ENCODE data around the gene HOOK2.
"Not testable (repeated sequence)": the region's sequence is repeated elsewhere in the genome, so short reads cannot be mapped to it uniquely, and the experiment has no call there.

HOOK2 gene

DNA sequence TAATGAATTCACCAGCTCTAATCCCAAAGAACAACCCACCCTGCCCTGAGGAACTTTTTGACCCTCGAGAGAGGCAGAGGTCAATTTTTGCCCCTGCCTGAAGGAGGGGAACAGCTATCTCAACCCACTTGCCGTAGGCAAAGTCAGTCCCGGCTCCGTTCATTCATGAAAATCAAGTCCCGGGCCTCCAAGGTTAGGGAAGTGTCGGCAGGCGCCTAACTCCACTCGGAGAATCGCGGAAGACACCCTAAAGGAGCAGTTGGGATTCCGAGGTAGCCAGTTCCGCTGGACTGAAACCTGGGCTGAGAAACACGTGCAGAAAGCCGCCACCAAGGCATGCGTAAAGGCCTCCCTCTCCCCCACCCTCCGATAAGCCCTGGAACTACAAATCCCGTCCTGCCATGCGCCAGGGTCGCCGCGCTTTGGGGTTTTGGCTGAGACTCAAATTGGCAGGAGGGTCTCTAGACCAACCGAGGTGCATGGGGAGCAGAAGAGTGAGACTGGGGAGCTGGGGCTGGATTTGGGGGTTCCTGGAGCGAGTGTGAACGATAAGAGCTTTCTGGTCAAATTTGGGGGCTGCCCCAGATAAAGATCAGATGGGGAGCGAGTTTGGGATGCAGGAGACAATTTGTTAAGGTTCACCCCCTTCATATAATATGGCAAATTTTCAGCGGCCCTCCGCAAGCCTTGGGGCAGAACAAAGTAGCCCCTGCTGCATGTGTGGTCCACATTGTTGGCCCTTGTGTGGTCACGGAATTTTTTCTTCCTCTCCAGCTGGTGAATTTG is 51.5 kb downstream of the HOOK2 start, which contains the start of gene TNPO2:
TNPO2 (minus strand) TSS at position 292 of the 786 bp plus-strand sequence. CDS start 2,955 bp downstream, outside the sequence.
- Histone ChIP-seq H3K4me3 (ENCODE audit: low read length) (peak within 1 kb of the TSS; percentile 79), H3K36me3 (ENCODE audit: insufficient read depth, low read length) (peaks cover 8% of the 10 kb centered on the region), H3K9me3 (ENCODE audit: low read length) (no peaks in the 10 kb centered on the region), H3K4me1 (ENCODE audit: insufficient read depth, low read length) (peaks cover 17% of the 10 kb centered on the region), H3K27me3 (ENCODE audit: insufficient read depth, low read length) (no peaks in the 10 kb centered on the region), H2AFZ (ENCODE audit: low read depth, low read length) (peak within 1 kb of the TSS; percentile 47)

DNA sequence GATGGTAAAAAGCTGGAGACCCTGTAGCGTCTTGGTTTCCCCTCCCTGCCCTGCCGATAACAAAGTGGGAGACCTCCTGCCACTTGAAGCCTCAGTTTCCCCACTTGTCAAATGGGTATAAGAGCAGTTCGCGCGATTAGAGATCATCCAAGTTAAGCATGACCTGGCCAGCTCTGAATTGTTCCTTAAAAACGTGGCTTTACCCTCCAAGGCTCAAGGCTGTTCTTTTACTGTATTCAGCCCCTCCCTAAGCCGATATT is 52.0 kb downstream of the HOOK2 start:
- Histone ChIP-seq H3K36me3 (ENCODE audit: insufficient read depth, low read length) (peaks cover 11% of the 10 kb centered on the region), H3K4me1 (ENCODE audit: insufficient read depth, low read length) (peaks cover 17% of the 10 kb centered on the region), H2AFZ (ENCODE audit: low read depth, low read length) (no peak overlapping the region), H3K4me3 (ENCODE audit: low read length) (peak overlapping the region; percentile 79), H3K27me3 (ENCODE audit: insufficient read depth, low read length) (no peaks in the 10 kb centered on the region), H3K9me3 (ENCODE audit: low read length) (no peaks in the 10 kb centered on the region)

DNA sequence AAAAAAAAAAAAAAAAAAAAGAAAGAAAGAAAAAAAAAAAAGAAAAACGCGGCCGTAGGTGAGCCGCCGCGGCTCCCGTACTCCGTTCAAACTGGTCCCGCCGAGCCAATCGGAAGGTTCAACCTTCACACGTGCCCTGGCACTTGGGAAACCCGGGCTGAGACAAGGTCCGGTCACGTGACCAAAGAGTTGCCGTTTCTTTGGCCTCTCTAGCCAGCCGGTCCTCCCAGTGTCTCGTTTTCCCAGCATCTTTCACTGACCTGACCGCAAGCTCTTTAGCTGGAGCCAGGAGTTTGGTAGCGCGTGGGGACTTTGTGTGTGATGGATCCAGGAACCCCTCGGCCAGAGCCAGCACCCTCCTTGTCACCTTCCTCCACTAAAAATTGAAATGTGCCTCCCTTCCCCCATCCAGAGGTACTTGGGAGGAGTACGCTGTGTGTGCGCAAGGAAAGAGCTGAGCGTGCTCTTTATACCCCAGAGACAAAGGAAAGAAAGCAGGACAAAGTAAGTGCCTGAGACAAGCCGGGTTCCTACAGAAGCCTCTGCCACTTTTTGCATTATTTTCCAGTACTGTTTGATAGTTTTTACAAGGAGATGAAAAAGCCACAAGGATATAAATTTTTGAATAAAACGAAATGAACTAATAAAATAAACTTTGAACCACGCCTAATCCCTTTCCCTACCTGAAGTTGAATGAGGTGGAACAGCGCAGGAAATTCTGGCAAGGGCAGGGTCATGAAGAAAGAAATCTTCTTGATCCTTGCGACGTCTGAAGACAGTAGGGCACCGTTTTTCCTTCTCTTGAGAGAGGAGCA is 52.6 kb downstream of the HOOK2 start:
- H3K36me3 ChIP-seq (ENCODE audit: insufficient read depth, low read length) = peaks cover 12% of the 10 kb centered on the region
- H3K4me3 ChIP-seq (ENCODE audit: low read length) = peak overlapping the region; percentile 79
- no peaks in the 10 kb centered on the region for H3K27me3 ChIP-seq (ENCODE audit: insufficient read depth, low read length)
- peaks cover 17% of the 10 kb centered on the region for H3K4me1 ChIP-seq (ENCODE audit: insufficient read depth, low read length)
- H2AFZ ChIP-seq (ENCODE audit: low read depth, low read length) = no peak overlapping the region
- H3K9me3 ChIP-seq (ENCODE audit: low read length) = no peaks in the 10 kb centered on the region

DNA sequence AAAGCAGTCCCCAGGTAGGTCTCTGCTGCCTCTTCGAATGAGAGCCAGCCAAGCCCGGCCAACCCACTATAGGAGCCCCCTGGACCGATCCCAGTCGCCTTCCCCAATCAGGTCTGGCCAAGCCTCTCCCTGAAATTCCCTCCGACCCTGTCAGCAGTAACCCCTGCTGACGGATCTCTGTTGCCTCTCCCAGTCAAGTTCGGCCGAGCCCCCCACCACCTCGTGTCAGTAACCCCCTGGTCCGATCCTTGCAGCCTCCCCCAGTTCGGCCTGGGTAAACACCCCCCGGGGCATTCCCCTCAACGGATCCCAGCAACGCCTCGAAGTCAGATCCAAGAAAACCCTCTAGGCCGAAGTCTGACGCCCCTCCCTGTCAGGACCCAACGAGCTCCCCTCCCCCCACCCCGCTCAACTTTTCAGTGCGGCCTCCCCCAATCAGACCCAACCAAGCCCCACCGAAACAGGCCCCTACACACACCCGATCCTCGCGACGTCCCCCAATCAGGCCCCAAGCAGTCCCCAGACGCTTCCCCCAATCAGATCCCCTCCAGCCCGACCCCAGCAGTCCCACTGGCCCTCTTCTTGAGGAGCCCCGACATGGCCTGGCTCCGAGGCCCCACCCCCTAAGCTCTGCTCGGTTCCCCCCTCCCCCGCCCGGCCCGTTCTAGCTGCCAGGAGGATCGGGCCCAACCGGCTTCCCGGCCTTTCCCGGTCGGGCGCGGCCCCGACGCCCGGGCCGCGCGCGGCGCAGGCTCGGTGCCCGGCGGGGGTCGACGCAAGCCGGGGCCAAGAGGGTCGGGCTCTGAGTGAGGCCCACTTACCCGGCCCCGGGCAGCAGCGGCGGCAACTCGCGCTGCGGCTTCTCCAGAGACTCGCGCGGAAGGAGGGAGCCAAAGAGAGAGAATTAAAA is 53.4 kb downstream of the HOOK2 start:
- Histone ChIP-seq H3K4me3 (ENCODE audit: low read length) (peak overlapping the region; percentile 79), H3K27me3 (ENCODE audit: insufficient read depth, low read length) (no peaks in the 10 kb centered on the region), H2AFZ (ENCODE audit: low read depth, low read length) (no peak overlapping the region), H3K9me3 (ENCODE audit: low read length) (no peaks in the 10 kb centered on the region), H3K36me3 (ENCODE audit: insufficient read depth, low read length) (peaks cover 19% of the 10 kb centered on the region), H3K4me1 (ENCODE audit: insufficient read depth, low read length) (peaks cover 17% of the 10 kb centered on the region)

DNA sequence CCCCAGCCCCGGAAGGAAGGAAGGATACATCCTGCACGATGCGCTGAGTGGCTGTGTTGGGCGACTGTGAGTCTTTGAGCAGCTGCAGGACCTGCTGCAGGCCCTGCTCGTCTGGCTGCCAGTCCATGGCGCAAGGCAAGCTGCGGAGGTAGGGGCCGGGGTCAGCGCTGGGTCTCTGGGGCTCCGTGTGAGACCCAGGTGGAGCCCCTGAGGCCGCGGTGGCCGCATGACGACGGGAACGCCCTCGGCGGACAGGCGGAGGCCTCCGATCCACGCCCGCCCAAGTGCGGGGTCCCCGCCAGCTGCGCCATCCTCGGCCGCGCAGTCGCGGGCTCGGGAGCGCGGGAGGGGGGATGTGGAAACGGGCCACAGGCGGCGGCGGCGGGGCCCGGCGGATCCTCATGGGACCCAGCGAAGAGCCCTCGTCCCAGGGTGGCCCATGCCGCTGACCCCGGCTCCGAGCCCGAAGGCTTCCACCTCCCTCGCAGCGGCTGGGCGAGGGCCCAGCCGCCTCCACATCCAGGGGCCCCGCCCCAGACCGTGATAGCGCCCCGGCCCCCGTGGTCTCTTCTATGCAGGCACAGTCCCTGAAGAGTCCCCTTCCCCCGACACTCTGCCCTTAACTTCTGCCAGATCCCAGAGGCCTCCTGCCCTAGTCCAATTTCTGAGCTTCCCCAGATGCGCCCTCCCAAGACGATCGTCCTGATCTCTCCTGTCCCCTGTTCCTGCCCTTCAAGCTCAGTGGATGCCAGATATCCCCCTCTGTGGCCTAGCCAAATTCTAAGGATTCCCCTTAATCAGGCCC is 54.3 kb downstream of the HOOK2 start:
- H3K4me3 ChIP-seq (ENCODE audit: low read length) = peak overlapping the region; percentile 79
- H3K27me3 ChIP-seq (ENCODE audit: insufficient read depth, low read length) = no peaks in the 10 kb centered on the region
- H2AFZ ChIP-seq (ENCODE audit: low read depth, low read length) = no peak overlapping the region
- H3K4me1 ChIP-seq (ENCODE audit: insufficient read depth, low read length) = peaks cover 17% of the 10 kb centered on the region
- peaks cover 26% of the 10 kb centered on the region for H3K36me3 ChIP-seq (ENCODE audit: insufficient read depth, low read length)
- H3K9me3 ChIP-seq (ENCODE audit: low read length) = no peaks in the 10 kb centered on the region

DNA sequence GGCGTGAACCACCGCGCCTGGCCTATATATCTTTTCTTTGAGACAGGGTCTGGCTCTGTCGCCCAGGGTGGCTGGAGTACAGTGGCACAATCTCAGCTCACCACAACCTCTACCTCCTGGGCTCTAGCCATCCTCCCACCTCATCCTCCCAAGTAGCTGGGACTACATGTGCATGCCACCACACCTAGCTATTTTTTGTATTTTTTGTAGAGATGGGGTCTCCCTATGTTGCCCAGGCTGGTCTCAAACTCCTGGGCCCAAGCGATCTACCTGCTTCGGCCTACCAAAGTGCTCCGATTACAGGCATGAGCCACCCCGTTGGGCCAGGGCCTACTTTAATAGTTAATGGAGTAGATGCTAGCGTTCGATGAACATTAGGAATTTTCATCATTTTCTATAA is 55.1 kb downstream of the HOOK2 start:
- Histone ChIP-seq H3K36me3 (ENCODE audit: insufficient read depth, low read length) (peaks cover 34% of the 10 kb centered on the region), H3K4me1 (ENCODE audit: insufficient read depth, low read length) (peaks cover 17% of the 10 kb centered on the region), H3K4me3 (ENCODE audit: low read length) (peak overlapping the region; percentile 79), H3K9me3 (ENCODE audit: low read length) (no peaks in the 10 kb centered on the region), H2AFZ (ENCODE audit: low read depth, low read length) (no peak overlapping the region), H3K27me3 (ENCODE audit: insufficient read depth, low read length) (no peaks in the 10 kb centered on the region)

DNA sequence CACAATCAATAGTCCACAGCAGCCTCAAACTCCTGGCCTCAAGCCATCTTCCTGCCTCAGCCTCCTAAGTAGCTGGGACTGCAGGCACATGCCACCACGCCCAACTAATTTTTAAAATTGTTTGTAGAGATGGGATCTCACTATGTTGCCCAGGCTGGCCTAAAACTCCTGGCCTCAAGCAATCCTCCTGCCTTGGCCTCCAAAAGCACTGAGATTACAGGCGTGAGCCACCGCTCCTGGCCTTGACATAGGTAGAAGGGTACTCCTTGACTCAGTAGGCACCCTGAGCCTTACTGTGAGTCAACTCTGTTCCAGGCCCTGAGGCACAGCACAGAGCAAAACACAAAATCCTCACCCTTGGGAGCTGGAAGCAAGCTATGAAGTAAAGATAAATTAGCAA is 59.4 kb downstream of the HOOK2 start:
- Histone ChIP-seq H3K27me3 (ENCODE audit: insufficient read depth, low read length) (no peaks in the 10 kb centered on the region), H3K4me1 (ENCODE audit: insufficient read depth, low read length) (peaks cover 8% of the 10 kb centered on the region), H3K36me3 (ENCODE audit: insufficient read depth, low read length) (peaks cover 67% of the 10 kb centered on the region), H3K9me3 (ENCODE audit: low read length) (no peaks in the 10 kb centered on the region), H3K4me3 (ENCODE audit: low read length) (no peak overlapping the region), H2AFZ (ENCODE audit: low read depth, low read length) (no peak overlapping the region)

DNA sequence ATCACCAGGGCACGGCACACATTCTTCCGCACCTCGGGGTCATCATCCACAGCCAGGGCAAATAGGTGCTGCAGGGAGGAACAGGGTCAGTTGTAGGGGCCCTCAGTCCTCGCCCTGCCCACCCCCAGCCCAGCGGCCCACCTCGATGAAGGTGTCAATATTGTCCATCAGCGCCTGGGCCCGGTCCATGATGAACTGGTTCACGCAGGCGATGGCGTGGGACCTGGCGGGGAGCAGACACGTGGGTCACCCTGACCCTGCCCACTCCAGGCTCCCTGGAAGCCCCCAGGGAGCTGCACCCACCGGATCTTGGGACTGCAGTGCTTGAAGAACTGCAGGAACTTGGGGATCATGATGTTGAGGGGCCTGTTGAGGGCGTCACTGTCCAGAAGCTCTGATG is 60.2 kb downstream of the HOOK2 start:
- no peak overlapping the region for H2AFZ ChIP-seq (ENCODE audit: low read depth, low read length)
- H3K4me3 ChIP-seq (ENCODE audit: low read length) = no peak overlapping the region
- no peaks in the 10 kb centered on the region for H3K27me3 ChIP-seq (ENCODE audit: insufficient read depth, low read length)
- H3K9me3 ChIP-seq (ENCODE audit: low read length) = no peaks in the 10 kb centered on the region
- H3K4me1 ChIP-seq (ENCODE audit: insufficient read depth, low read length) = no peaks in the 10 kb centered on the region
- peaks cover 71% of the 10 kb centered on the region for H3K36me3 ChIP-seq (ENCODE audit: insufficient read depth, low read length)

DNA sequence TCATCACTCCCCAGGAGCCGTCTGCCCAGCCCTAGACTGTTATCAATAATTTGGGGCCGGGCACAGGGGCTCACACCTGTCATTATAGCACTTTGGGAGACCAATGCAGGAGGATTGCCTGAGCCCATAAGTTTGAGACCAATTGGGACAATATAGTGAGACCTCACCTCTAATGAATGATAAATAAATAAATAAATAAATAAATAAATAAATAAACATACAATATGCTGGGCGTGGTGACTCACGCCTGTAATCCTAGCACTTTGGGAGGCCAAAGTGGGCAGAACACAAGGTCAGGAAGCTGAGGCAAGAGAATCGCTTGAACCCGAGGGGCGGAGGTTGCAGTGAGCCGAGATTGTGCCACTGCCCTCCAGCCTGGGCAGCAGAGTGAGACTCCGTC is 62.0 kb downstream of the HOOK2 start:
- H3K4me1 ChIP-seq (ENCODE audit: insufficient read depth, low read length); H3K4me3 ChIP-seq (ENCODE audit: low read length); H2AFZ ChIP-seq (ENCODE audit: low read depth, low read length); H3K9me3 ChIP-seq (ENCODE audit: low read length); H3K27me3 ChIP-seq (ENCODE audit: insufficient read depth, low read length): not testable (repeated sequence)
- peaks cover 77% of the 10 kb centered on the region for H3K36me3 ChIP-seq (ENCODE audit: insufficient read depth, low read length)

Data from neuron (in vitro differentiated cells).